ENCODE results near the gene LIX1L.

Gene LIX1L

DNA sequence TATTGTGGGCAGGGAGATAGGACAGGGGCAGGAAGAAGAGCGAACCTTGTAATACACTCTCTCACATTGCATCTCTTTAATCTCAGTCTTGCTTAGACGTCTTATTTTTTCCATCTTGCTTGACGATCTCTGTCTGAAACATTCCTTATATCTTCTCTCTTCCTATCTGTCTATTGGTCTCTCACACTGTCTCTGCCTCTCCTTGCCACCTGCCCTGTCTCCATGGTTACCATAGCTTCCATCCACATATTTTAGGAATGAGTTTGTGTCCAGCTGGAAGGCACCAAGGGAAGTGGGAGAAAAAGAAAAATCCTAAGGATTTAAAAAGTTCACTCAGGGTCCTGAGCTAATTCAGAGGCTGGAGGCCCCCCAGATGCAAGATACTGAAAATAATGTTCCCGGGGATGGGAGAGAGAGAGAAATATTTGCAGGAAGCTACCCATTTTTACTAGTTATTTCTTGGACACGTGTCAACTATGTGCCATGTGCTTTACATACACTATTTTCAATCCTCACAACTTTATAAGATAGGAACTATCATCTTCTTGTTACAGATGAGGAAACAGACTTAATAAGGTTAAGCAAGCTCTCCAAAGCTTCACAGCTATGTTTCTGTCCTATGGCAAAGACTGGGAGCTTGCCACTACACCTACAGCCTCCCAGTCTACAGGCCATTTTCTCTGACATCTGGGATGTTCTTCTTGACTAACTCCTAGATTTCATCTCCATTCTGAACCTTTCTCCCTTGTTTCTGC, 5.6 kb upstream of the LIX1L start:
- DNase-seq (ENCODE audit: low read depth, low spot score) = no peak

DNA sequence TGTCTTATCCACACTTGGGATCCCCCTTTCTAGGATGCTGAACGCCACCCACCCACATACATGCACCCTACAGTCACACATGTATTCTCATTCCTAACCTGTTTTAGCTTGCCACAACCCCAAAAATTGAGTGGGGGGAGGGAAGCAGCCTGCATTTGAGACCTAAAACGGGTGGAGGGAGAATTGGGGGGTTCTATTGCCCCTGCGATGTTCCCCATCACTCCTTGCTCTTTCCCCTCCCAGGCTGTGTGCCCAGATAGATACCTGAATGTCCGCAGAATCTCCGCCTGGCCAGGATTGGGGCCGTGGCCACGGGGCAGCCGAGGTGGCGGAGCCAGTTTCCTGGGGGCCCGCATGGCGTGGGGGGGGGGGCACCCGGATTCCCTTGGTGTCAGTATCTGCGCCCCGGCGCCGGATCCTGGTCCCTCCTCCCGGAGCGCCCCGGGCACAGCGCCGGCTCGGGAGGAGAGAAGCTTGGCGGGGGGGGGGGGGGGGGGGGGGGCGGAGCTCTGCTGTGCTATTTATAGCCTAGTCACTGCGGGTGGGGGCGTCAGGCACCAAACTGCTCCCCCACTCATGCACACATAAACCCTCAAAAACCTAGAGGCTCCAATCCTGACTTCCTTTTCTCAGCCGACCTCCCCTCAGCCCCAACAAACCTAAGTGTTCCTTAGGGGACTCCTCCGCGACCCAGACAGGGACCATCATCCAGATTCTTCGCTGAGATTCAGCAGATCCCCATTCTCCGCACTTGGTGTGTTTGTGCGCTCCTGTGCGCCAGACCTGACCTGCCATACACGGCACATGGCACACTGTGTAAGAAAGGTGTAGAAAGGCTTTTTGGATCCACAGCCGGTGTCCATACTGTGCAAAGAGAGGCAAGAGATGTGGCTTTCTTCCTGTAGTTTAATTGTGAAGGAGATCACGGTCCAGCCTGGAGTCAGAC, 4.6 kb upstream of the LIX1L start:
- DNase-seq (ENCODE audit: low read depth, low spot score) = no peak

DNA sequence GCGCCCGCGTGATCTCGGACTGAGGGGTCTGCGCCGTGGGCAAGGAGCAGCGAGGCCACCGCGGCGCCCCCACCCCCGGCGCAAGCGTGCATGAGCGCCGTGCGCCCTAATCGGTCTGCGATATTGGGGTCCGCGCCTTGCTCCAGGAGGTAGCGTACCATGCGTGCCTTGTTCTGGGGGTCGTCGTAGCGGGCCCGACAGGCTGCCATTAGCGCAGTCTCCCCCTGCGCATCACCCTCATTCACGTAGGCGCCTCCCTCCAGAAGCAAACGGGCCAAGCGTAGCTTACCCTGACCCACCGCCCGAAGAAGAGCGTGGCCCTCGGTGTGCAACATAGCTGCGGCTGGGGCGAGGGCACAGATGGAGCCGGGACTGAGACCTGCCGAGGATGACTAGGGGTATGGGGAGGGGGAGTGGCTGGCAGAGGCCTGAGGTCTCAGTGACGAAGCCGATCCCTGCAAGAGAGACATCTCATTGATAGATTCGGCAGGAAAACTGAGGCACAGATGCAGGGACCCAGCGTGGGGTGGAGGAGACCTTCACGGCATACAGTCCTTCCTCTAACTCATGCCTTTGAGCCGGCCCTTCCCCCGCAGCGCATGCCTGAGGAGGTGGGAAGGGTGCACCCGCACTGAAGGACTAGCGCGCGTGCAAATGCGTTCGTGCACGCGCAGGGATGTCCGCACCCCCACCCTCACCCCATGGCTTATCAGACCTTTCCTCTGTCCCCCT, 3.8 kb upstream of the LIX1L start:
- no peak for DNase-seq (ENCODE audit: low read depth, low spot score)

DNA sequence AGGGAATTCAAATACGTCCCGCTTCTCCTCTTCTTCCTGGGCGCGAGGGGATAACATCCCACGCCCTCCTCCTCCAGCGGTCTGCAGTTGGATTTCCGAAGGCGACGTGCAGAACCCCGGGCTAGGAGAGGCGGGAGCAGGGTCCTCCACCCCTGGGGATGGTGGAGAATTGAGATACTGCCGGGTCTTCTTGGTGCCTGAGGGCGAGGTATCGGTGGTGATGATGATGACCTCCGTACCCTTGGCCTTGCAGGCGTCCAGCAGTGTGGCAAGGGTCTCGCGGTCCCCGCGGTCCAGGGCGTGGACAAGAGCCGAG, 3.2 kb upstream of the LIX1L start:
- DNase-seq (ENCODE audit: low read depth, low spot score) = no peak

DNA sequence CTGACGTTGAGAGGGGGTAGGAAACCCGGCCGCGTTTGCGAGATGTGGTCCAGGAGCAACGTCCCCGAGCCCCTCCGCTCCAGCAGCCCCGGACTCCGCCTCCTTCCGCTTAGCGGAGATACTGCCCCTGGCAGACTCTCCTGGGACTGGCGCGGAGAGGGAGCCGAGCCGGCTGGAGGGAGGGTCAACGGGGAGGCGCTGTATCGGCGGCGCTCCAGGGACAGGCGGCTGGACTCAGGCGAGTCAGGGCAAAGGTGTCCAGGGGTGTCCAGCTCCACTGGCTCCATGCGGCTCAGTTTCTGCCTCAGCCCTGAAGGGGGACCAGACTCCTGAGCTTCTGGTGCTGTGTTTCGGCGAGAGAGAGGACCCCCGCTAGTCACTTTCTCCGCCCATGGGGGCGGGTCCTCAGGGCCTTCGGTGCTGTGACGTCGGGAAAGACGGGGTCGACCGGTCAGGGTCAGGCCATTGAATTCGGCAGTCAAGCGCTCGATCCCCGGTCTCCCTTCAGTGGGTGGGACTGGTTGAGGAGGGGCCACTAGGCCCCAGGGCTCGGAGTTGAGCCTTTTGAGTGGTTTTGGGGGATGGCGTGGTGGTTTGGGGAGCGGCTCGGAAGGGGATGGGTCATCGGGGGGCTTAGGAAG, 2.8 kb upstream of the LIX1L start:
- no peak for DNase-seq (ENCODE audit: low read depth, low spot score)

DNA sequence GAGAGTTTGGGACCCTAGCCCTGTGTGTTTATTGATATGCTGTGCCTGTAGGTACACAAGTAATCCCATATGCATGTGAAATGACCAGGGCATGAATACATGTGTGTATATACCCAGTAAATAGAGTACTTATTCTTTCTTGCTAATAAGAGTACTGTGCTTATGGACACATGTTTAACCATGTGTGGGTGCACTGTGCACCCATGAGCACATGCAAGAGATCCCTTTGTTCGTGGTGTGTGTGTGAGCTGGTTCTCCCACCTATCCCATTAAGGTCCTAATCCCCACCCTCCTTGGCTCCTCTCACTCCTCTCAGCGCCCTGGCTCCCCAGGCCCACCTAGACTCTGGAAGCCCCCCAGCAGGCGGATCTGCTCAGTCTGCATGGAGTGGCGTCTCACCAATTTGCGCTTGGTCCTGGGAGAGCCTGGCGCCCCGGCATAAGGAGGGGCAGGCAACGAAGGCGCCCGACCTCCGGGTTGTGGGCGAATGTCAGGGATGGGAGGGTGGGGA, 2.2 kb upstream of the LIX1L start:
- DNase-seq (ENCODE audit: low read depth, low spot score) = no peak

DNA sequence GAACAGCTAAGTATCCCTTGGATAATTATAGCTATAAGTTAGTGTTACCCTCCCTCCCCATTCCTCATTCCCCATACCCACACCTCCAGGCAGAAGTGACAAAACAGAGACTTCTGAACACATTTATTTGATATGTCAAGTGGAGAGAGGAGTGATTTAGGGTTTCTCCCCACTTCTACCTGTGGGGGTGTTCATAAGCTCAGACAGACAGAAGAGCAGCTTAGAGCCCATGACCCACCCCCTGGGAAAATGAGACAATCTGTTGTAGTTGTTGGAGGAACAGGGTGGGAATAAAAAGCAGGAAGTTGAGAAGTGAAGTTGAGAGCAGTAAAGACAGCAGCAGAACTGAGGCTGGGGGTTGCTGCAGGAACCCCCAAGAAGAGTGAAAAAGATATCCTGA, 1.5 kb upstream of the LIX1L start:
- DNase-seq (ENCODE audit: low read depth, low spot score) = no peak

DNA sequence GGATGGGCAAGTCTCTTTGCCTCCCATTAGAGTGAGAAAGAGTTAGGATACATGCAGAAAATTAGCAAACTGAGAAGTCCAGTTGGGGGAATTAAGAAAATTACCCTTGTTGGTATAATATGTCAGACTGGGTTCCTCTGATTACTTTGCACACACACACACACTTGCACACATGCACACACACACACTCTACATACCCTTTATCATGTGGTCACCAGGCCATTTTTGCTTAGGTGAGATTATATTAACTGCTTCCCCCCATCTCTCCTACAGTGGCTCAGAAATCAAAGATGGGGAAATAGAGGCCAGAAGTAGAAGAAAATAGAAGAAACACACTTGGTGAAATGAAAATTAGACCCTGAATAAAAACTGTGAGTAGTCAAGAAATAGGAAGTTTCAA, 917 bp upstream of the LIX1L start:
- no peak for DNase-seq (ENCODE audit: low read depth, low spot score)

DNA sequence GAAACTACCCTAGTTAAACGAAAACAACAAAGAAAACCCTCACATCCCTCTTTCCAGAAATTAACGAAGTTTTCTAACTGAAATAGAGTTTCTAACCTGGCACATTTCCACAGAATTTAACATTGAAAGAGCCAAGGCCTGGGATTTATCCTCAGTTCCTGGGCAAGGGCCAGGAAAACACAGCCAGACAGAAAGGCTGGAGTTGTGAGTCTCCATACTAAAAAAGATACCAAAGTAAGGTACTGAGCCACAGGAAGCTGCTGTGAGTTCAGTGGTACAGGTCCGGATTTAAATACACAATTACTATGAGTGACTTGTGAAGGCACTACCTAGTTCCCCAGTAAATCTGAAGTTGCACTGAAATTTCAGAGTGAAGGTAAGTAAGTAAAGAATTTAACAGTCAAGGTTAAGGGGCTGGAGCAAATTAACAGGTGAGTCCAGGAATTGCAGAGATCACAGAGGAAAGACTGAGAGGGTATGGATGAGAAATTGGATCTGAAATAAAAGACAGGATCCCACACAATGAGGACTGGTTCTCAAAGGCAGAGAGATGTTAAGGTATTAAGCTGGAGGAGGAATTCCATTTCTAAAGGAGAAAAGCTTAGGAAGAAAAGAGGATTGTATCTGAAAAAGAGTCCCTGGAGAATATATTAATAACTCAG, 905 bp downstream of the LIX1L start:
- DNase-seq (ENCODE audit: low read depth, low spot score) = no peak

DNA sequence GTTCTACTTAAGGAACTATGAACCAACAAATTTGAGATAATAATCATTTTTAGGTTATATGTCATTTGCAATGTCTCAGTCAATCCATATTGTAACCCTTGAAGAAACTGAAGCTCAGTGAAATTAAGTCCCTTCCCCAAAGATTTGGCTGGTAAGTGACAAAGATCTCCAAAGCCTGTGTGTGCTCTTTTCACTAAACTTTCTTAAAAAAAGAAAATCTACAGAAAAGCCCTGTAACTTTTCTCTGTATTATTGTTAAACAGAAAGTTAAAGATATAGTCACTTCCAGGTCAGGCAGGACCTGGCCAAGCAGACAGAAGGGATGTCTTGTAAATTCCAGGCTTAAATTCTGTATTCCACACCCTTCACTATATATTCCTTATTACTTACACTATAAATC, 1.5 kb downstream of the LIX1L start:
- DNase-seq (ENCODE audit: low read depth, low spot score) = no peak

DNA sequence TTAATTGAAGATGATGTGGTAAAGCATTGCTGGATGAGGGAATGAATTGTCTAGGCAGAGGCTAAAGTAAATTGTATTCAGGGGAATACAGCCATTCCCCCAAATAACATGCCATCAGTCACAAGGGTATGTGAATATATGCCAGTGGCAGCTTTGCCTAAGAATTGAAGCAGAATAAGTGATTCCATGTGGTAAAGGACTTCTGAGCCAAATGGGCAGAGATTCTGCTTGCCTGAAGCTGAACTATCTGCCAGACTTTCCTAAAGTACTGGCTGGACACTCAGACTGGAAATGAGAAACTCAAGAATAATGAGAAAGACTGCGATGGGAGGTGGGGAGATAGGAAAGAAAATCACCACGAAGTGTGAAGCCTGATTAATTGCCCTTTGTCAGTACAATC, 2.4 kb downstream of the LIX1L start:
- DNase-seq (ENCODE audit: low read depth, low spot score) = no peak

DNA sequence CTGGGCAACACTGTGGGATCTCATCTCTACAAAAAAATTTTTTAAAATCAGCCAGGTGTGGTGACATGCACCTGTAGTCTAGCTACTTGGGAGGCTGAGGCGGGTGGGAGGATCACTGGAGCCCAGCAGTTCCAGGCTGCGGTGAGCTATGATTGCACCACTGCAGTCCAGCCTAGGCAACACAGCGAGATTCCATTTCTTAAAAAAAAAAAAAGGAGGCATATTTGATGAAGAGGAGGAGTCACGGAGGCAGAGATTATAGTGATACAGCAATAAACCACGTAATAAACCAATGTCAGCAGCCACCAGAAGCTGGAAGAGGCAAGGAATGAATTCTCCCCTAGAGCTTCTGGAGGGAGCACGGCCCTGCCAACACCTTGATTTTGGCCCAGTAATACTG, 4.0 kb downstream of the LIX1L start:
- no peak for DNase-seq (ENCODE audit: low read depth, low spot score)

DNA sequence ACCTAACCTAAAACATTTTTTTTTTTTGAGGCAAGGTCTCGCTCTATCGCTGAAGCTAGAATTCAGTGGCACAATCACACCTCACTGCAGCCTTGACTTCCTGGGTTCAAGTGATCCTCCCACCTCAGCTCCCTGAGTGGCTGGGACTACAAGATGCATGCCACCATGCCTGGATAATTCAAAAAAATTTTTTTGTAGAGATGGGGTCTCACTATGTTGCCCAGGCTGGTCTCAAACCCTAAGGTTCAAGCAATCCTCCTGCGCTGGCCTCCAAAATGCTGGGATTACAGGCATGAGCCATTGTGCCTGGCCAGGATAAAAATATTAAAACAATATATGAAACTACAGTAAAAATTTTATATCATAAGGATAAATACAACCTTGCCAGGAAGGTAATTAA, 4.9 kb downstream of the LIX1L start:
- no peak for DNase-seq (ENCODE audit: low read depth, low spot score)

DNA sequence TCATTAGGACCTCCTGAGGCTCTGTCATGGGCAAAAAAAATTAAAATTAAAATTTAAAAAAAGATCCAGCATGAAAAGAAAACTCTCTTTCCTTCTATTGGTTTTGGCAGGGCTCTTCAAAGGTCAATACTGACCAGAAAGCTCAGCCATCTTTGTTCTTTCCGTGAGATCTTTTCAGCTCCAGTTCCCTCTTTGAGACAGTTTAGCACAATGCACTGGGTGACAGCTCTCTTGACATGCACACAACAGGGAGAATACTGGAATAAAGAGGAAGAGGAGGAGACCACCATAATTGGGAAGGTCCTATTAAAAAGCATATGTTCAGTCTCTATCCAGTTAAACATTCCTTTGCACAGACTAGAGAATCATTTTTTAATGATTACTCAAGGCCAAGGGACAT, 6.3 kb downstream of the LIX1L start:
- no peak for DNase-seq (ENCODE audit: low read depth, low spot score)

DNA sequence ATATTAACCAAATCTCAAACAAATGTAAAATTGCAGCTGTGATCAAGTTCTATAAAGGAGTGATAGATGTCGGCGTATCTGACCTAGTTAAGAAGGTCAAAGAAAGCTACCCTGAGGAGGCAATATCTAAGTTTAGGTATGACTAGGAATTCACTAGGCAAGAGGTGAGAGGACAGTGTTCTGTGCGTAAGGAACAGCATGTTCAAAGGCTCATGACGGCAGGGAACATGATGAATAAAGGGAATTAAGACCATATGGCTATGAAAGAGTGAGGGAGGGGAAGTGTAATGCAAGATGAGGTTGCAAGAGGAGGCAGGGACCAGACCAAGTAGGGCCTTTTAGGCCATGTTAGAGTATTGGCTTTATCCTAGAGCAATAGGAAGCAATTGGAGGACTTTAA, 8.6 kb downstream of the LIX1L start:
- DNase-seq (ENCODE audit: low read depth, low spot score) = no peak

DNA sequence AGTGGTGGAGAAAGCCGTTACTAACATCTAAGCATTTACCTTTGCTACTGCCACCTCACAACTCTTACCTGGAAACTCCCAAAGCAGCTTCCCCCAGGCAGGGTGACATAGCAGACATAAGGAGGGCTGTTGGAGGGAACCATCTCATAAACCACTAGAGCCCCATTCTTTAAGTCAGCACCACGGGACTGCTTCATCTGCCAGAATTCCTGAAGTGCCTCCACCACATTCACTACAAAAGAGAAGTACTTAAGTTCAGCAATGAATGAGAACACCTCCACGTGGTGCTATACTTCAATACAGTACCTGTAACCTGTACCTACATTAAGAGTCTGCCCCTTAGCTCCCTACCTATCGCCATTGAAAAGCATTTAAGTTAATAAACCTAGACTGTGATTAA, 10.3 kb downstream of the LIX1L start:
- DNase-seq (ENCODE audit: low read depth, low spot score) = no peak

DNA sequence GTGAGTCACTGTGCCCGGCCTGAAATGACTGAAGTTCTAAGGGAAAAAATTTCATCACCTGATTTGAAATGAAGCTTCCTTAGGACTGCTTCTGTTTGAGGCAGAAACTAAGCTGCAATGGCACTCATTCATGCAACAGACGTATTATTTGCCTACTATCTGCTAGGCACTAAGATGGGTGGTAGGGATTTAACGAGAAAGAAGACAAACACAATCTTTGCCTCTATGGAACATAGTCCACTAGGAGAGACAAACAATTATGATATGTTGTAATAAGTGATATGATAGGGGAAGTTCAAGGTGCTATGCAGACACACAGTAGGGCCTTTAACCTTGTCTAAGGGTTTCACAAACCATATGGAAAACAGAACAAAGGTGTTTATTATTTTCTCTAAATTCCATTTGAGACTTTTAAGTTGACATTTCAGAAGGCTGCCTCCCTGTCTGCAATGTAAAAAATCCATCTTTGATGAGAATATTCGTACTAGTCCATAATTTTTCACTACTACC, 11.3 kb downstream of the LIX1L start:
- no peak for DNase-seq (ENCODE audit: low read depth, low spot score)

DNA sequence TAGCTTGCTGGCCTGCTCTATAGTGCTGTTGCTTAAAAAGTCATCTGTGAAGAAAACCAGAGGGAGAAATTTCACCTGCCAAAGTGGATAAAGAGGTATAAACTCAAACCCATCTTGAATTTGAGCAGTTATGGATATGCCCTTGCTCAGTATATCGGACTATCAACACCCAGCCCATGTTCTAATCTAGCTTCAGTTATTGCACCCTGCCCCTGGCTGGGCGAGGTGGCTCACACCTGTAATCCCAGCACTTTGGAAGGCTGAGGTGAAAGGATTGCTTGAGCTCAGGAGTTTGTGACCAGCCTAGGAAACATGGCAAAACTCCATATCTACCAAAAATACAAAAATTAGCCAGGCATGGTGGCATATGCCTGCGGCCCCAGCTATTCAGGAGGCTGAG, 13.3 kb downstream of the LIX1L start:
- DNase-seq (ENCODE audit: low read depth, low spot score) = no peak

DNA sequence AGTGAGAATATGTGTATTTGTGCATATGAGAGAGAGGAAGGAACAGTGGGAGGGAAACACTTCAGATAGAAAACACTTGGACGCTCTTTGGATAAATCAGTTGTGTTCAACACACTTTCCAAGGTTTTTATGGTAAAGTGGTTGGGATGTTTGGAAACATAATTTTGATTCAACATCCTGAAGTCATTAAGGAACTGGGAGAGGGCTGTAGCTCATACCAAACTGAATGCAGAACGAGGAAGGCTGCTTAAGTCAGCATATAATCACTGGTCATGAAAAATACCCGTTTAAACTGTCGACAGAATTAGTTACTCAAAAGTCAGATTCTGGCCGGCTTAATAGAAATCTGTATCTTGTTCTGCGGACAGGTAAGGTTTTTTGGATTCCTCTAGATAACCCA, 14.9 kb downstream of the LIX1L start:
- no peak for DNase-seq (ENCODE audit: low read depth, low spot score)

DNA sequence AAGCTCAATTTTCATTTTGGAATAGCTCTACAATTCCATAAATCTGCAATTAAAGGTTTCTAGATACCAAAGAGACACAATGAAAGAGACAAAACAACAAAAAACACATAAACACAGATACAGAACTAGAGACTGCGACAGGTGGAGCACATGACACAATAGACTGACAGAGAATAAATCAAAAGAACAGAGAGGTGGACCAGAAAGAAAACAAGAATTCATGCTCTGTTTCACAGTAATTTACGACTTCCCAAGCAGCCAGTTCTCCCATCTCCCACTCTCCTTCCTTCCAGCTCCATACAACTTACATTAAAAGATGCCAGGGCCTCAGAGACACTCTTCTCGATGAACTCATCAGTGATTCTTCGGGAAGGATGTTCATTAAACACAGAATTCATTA, 15.4 kb downstream of the LIX1L start:
- DNase-seq (ENCODE audit: low read depth, low spot score) = no peak

DNA sequence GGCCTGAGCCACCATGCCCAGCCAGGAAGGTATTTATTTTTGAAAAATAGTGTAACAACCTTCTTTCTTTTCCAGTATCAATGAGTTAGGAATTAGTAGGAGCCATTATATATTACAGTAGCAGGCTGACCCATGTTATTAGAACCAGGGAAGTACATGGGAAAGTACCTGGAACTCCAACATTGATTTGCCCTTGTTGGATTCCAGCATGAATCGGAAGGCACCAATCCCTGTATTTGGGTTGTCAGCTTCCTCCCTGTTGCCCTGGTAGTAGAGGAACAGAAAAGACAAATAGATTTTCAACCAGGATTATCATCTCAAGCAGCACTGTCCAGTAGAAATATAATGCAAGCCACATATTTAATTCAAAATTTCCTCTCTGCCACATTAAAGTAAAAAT, 20.4 kb downstream of the LIX1L start:
- DNase-seq (ENCODE audit: low read depth, low spot score) = no peak
